Testis (tissue), 2 donors: Measurements from ENCODE around the gene CD244.

ENCODE experiments used
- CTCF ChIP-seq, 3 experiments: fragments of 450-650 bp in 2 of 3; fragments of 200-600 bp in 1 of 3; sonication (generic) in 1 of 3; IDR thresholded peaks; one replicate each; pipeline ENCODE4 v1.5.1; 2016 to 2019; ENCODE audit warnings: antibody characterized with exemption in 3 of 3, mild to moderate bottlenecking in 2 of 3, moderate library complexity in 1 of 3
- POLR2A ChIP-seq: fragments of 450-650 bp; IDR thresholded peaks from one replicate; pipeline ENCODE4 v1.6.1; 2017; ENCODE audit warnings: antibody characterized with exemption, mild to moderate bottlenecking, moderate library complexity

DNA sequence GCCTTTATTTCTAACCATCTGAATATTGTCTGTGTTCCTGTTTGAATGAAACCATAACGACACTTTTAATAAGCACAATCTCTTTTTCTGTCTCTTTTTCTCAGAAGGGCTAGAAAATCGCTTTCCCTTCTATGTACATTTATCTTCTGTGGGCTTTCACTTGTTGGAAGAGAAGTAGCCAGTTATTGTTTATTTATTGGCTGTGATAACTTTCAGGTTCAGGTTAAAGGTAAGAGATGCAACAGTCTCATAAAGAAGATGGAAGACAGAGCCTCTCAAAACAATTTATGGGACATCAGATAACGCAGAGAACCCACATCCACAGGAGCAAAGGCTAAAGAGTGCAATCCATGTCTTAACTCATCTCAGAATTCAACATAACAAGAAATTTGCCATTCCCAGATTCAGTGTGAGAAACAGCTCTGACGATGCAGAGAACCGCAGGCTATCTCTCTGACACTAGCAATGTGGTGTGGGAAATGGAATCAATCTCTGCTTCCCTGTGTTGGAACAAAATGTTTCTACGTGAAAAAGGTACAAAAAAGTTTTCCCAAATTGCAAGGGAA lies 4.1 kb upstream of the CD244 start:
- no peak for TF ChIP-seq POLR2A
- TF ChIP-seq CTCF (IDR thresholded peaks at IDR 0.05) = no peak
